Keratinocyte (primary cell): ENCODE results near the gene WDR7. TPM values are rescaled to one million over a fixed set of nuclear protein-coding genes. Genes with fewer than 3 reads are reported as not detected.

Source experiments
- DNase-seq: peaks from one replicate; pipeline ENCODE4 v3.0.0-alpha.2; 2011; ENCODE audit warnings: low read depth, missing footprints, low spot score
- FAIRE-seq: peaks from 2 replicates; lab custom pipeline; 2011; peaks lifted over from hg19 to GRCh38; lab: Jason Lieb, UNC
- H2AFZ ChIP-seq: 2 replicates; pipeline ENCODE4 v1.6.0; 2012; ENCODE audit warnings: low read length, control low read depth, inconsistent platforms; ENCODE audit not compliant: control insufficient read depth
- H3K27ac ChIP-seq: 2 replicates; pipeline ENCODE4 v1.5.1; 2011; ENCODE audit warnings: low read length; ENCODE audit not compliant: control insufficient read depth, insufficient read depth
- H3K27me3 ChIP-seq: 3 replicates; pipeline ENCODE4 v1.6.0; 2011; ENCODE audit warnings: low read length; ENCODE audit not compliant: control insufficient read depth, insufficient read depth; ENCODE audit errors: extremely low read depth
- H3K36me3 ChIP-seq, 2 experiments: 2 replicates in 1 of 2; 3 replicates in 1 of 2; pipeline ENCODE4 v1.5.1; 2011; ENCODE audit warnings: low read length in 2 of 2, mild to moderate bottlenecking in 1 of 2; ENCODE audit not compliant: control insufficient read depth in 2 of 2, insufficient read depth in 2 of 2; ENCODE audit errors: extremely low read depth in 1 of 2
- H3K4me1 ChIP-seq: 3 replicates; pipeline ENCODE4 v1.5.1; 2011; ENCODE audit warnings: low read length; ENCODE audit not compliant: control insufficient read depth, insufficient read depth; ENCODE audit errors: extremely low read depth
- H3K4me2 ChIP-seq: 3 replicates; pipeline ENCODE4 v1.6.0; 2011; ENCODE audit warnings: low read depth, low read length; ENCODE audit not compliant: control insufficient read depth, insufficient read depth; ENCODE audit errors: extremely low read depth
- H3K4me3 ChIP-seq, 3 experiments: fragments of 200-600 bp in 1 of 3; sonication (generic) in 1 of 3; 2 replicates in 2 of 3; 3 replicates in 1 of 3; pipeline ENCODE4 v1.5.1; 2011 to 2016; ENCODE audit warnings: low read length in 3 of 3, mild to moderate bottlenecking in 3 of 3, control low read depth in 2 of 3, inconsistent platforms in 1 of 3, low read depth in 1 of 3, mixed read lengths in 1 of 3, mixed run types in 1 of 3, moderate library complexity in 1 of 3; ENCODE audit not compliant: control insufficient read depth in 2 of 3, insufficient read depth in 2 of 3; ENCODE audit errors: extremely low read depth in 1 of 3
- H3K79me2 ChIP-seq: 2 replicates; pipeline ENCODE4 v1.6.0; 2012; ENCODE audit warnings: low read length; ENCODE audit not compliant: control insufficient read depth, insufficient read depth
- H3K9ac ChIP-seq: 3 replicates; pipeline ENCODE4 v1.6.0; 2011; ENCODE audit warnings: low read length; ENCODE audit not compliant: control insufficient read depth, insufficient read depth; ENCODE audit errors: extremely low read depth
- H3K9me1 ChIP-seq: 3 replicates; pipeline ENCODE4 v1.6.0; 2011; ENCODE audit warnings: low read length; ENCODE audit not compliant: control insufficient read depth, insufficient read depth; ENCODE audit errors: extremely low read depth
- H3K9me3 ChIP-seq: 2 replicates; pipeline ENCODE4 v1.5.1; 2012; ENCODE audit warnings: low read depth, low read length; ENCODE audit not compliant: control insufficient read depth
- H4K20me1 ChIP-seq: 3 replicates; pipeline ENCODE4 v1.6.0; 2011; ENCODE audit warnings: low read length; ENCODE audit not compliant: control insufficient read depth, insufficient read depth; ENCODE audit errors: extremely low read depth
- CTCF ChIP-seq, 3 experiments: IDR thresholded peaks in 1 of 3; conservative IDR thresholded peaks in 1 of 3; optimal IDR thresholded peaks in 1 of 3; 2 replicates in 2 of 3; 3 replicates in 1 of 3; pipeline versions ENCODE3 to v1.5.1; 2011; ENCODE audit warnings: low read length in 3 of 3, mild to moderate bottlenecking in 3 of 3, moderate library complexity in 2 of 3, control low read depth in 1 of 3, inconsistent platforms in 1 of 3; ENCODE audit not compliant: insufficient read depth in 2 of 3; ENCODE audit errors: extremely low read depth in 1 of 3
- EZH2 ChIP-seq: IDR thresholded peaks from one replicate; pipeline ENCODE4 v1.6.1; 2012; ENCODE audit warnings: inconsistent platforms, mild to moderate bottlenecking, low read length, moderate library complexity
- dilution Hi-C: fragments of 300-500 bp; cut with MboI; formaldehyde crosslinking; loops from one replicate; pipeline ENCODE4 v1.7.0; 2020; ENCODE audit warnings: low sequenced_read_pairs; ENCODE audit not compliant: extremely low pct_ligation_motif_present
- polyA plus RNA-seq, 5 experiments: library from polyadenylated mRNA; depleted of rRNA in 3 of 5; stranded (reverse) in 3 of 5; stranded (forward) in 1 of 5; unstranded in 1 of 5; fragments of >200 nt; gene quantifications; 1 replicate in 1 of 5; 2 replicates in 3 of 5; 3 replicates in 1 of 5; pipeline versions ENCODE4 v1.2.1 to v1.2.3, GENCODE V29; 2011 to 2012; ENCODE audit warnings: missing spikeins in 2 of 5, low read depth in 1 of 5, low replicate concordance in 1 of 5

WDR7 gene
- polyA plus RNA-seq, 1 donor (not counting 4 experiments of a cell fraction or from before 2014, with no cell fraction given) = 6.9 TPM

- peaks cover 2 to 7% of the 10 kb centered on the region in 2 experiments for H3K36me3 ChIP-seq
- H3K4me2 ChIP-seq = no peak overlapping the region
- H3K4me3 ChIP-seq = no peak overlapping the region
- peaks cover 11% of the 10 kb centered on the region for H3K4me1 ChIP-seq
- H3K9me1 ChIP-seq = no peaks in the 10 kb centered on the region
- peaks cover 99% of the 10 kb centered on the region for H3K79me2 ChIP-seq
- no peaks in the 10 kb centered on the region for H3K9me3 ChIP-seq
- H4K20me1 ChIP-seq = peaks cover 8% of the 10 kb centered on the region
- no peak for FAIRE-seq
- H3K27ac ChIP-seq = no peak overlapping the region
- no peak for TF ChIP-seq CTCF (optimal IDR thresholded peaks at IDR 0.05 in 1 of 3, IDR thresholded peaks at IDR 0.05 in 1 of 3, conservative IDR thresholded peaks at IDR 0.05 in 1 of 3; ENCODE audit: extremely low read depth in 1 of 3, insufficient read depth in 2 of 3, low read length in 3 of 3)
- no peak for TF ChIP-seq EZH2
- dilution Hi-C loops = no loop called here
- H3K27me3 ChIP-seq = no peaks in the 10 kb centered on the region
- no peak overlapping the region for H2AFZ ChIP-seq
- H3K9ac ChIP-seq = no peak overlapping the region
- no peak for DNase-seq
Measured at GRCh38 chr18:56632070-56633022, 18.8 kb upstream of the WDR7 start.

DNA sequence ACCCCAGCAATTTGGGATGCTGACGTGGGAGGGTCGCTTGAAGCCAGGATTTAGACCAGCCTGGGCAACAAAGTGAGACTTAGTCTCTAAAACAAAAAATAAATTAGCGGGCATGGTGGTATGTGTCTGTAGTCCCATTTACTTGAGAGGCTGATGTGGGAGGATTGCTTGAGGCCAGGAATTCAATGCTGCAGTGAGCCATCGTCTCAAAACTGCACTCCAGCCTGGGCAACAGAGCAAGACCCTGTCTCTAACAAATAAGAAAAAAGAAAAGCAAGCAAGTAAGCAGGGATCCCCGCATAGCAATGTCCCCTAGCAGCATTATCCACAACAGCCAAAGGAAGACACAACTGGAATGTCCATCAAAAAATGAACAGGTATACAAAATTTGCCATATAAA, 16.2 kb upstream of the WDR7 start:
- dilution Hi-C loops = no loop called here
- no peak for TF ChIP-seq EZH2
- Histone ChIP-seq H3K9me1 (no peaks in the 10 kb centered on the region), H3K9me3 (no peaks in the 10 kb centered on the region), H3K27ac (no peak overlapping the region), H3K4me2 (no peak overlapping the region), H3K9ac (no peak overlapping the region), H3K79me2 (peaks cover 82% of the 10 kb centered on the region), H2AFZ (no peak overlapping the region), H3K36me3 (peaks cover 2 to 7% of the 10 kb centered on the region in 2 experiments), H3K27me3 (no peaks in the 10 kb centered on the region), H3K4me1 (peaks cover 15% of the 10 kb centered on the region), H4K20me1 (peaks cover 6% of the 10 kb centered on the region), H3K4me3 (no peak overlapping the region)
- FAIRE-seq = no peak
- DNase-seq = no peak
